ENCODE measurements around the gene NELFCD. TPM values are rescaled to one million over a fixed set of nuclear protein-coding genes. Genes with fewer than 3 reads are reported as not detected.

NELFCD gene
- total and polyA plus RNA-seq, 9 of the 15 experiments (the other 6 are each of a cell fraction or from before 2014, with no cell fraction given) = 11.7 to 163 (median 96.5) TPM

GRCh38 chr20:59042151-59042795, 61.2 kb downstream of the NELFCD start, which contains the start of gene PRELID3B (continued):
- TF ChIP-seq ZNF778 (CRISPR knock-in tag; IDR thresholded peaks at IDR 0.05) = no peak
- no peak for TF ChIP-seq ZBTB5 (IDR thresholded peaks at IDR 0.05)
- TF ChIP-seq CBX2 (IDR thresholded peaks at IDR 0.05; ENCODE audit: insufficient read depth, low read length, poor library complexity, severe bottlenecking) = no peak
- TF ChIP-seq SNAPC5 (CRISPR knock-in tag; IDR thresholded peaks at IDR 0.05) = no peak
- TF ChIP-seq MLX (CRISPR knock-in tag; conservative IDR thresholded peaks at IDR 0.05) = no peak
- TF ChIP-seq KAT7 (CRISPR knock-in tag; IDR thresholded peaks at IDR 0.05; ENCODE audit: borderline replicate concordance) = no peak
- no peak for TF ChIP-seq REST (IDR thresholded peaks at IDR 0.05; ENCODE audit: borderline replicate concordance)
- TF ChIP-seq REST (CRISPR knock-in tag; IDR thresholded peaks at IDR 0.05; ENCODE audit: low read depth) = no peak
- 0 out of 2 replicates have a peak, but pooled peaks have one; percentile 17 for TF ChIP-seq RBM14 (IDR thresholded peaks at IDR 0.05; ENCODE audit: borderline replicate concordance, insufficient read depth, low read depth, low read length)
- TF ChIP-seq NELFE (IDR thresholded peaks at IDR 0.05; ENCODE audit: insufficient read depth, insufficient read length) = no peak
- no peak for TF ChIP-seq ARID1B (IDR thresholded peaks at IDR 0.05)
- no peak for TF ChIP-seq MXD1 (CRISPR knock-in tag; IDR thresholded peaks at IDR 0.05; ENCODE audit: borderline replicate concordance, poor library complexity, severe bottlenecking)
- TF ChIP-seq ZNF77 (CRISPR knock-in tag; IDR thresholded peaks at IDR 0.05) = no peak
- TF ChIP-seq MCM3 (IDR thresholded peaks at IDR 0.05) = no peak
